CD4-positive, alpha-beta T cell treated with Interleukin-4 for 4 hours (primary cell): Measurements from ENCODE around the gene TSSK2.
A peak's percentile ranks its signal among the peaks of the same experiment; 100 is the strongest.

Source experiments
- DNase-seq: peaks from one replicate; pipeline ENCODE4 v3.0.0-alpha.2; 2020

Gene TSSK2

DNA sequence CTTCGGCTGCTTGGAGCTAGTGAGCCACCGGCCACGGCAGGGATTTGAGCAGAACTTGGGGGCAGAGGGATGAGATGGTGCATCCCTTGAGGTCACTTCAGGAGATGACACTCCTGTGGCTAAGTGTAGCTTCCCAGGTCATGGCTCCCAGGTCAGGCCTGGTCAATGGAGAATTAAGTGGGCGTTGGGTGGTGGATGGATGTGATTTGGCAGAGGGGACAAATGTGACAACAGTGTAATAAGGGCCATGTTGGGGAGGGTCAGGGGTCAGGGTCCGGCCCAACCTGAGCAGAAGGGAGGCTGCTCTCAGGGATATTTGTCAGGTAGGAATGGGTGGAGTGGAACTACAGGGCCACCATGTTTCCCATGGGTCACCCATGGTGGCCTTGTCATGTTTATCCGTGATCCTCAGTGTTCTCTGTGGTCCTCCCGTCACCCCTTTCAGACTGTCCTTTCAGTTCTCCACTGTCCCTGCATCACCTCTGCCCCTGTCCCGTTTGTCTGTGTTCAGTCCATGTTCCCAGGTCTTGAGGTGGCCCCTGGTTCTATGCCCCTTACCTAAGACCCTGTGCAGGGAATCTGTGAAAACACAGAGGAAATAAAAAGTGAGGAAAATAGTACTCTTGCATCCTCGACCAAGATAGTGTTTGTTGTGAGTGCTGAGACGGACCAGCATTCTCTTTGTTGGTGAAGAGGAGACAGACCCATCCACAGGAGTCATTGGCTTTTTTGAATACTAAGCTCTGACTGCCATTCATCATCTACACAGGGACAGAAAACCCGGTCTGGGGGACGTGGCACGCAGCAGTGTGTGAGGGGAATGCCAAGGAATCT lies 41.3 kb downstream of the TSSK2 start:
- no peak for DNase-seq

DNA sequence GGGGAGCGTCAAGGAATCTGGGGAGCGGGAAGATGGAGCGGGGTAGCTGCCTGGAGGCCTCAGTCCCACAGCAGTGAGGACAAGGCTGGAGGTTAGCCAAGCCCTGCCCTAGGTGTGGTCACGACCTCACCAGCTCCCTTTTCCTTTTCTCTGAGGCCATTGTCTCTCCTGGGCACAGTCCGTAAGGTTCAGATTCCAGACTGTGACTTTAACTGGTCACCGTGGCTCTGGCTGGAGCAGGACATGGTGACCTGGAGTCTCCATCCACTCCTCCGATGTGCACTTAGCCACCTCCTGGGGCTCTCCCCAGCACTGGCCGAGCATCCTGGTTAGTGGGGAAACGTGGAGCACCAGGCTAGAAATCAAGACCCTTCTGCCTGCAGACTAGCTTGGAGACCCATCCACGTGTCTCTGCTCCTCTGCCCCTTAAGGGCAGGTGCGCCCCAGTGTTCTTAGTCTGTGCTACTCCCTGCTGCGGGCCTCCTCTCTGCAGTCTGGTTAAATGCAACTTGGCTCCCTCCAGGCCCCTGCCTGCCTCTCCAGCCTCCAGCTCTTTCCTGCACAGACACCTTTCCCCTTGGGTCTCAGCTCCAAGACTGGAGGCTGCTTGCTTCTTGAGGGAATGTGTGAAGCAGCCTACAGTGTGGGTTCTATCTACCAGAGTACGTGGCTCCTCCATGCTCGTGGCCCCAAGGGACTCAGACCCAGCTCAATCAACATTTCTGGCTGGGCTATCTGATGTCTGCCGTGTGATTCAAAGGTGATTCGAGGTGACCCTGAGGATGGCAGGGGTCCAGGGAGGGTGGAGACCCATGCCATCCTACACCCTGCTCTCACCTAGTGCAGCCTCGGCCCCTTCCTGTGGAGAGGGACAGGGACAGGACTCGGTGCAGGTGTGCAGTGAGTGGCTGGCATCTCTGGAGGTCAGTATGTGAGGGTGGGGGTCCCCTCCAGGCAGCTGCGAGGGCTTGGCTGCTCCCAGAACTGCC lies 42.2 kb downstream of the TSSK2 start:
- DNase-seq = no peak

DNA sequence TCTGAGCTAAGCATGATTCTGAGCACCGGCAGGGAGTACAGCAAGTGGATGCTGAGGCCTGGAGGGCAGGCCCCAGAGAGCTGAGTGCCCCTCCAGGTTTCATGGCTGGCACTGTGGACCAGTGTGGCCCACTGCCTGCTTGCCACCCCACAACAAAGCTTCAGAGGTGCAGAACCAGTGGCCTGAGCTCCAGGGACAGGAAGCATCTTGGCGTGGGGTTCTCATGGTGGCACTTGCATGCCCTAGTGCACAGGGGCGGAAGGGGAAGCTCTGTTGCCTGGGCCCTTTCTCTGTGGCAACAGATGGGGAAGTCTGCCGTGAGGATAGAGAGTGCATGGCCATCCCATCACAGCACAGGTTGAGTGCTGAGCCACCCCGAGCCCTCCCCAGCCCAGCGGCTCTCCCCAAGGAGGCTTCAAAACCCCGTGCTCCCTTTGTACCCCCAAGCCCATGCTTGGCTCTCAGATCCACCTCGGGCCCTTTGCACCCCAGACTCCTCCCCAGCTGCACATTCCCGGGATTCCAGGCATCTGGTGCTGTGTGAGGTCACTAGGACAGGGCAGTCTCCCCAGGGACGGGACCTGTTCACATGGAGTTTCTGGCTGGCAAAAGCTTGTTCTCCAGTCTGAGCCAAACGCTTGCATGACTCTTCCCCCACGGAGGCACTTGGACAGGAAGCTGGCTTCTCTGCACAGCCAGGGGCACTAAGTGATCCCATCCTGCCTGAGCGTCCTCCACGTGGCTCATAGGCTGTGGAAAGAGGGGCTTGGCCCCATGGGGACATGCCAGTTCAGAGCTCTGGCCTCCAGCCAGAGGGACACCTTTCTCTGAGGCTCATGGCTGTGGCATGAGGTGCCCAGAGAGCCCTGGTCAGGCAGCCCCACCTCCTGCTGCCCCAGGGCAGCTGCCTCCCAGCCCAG lies 43.3 kb downstream of the TSSK2 start:
- DNase-seq = no peak

DNA sequence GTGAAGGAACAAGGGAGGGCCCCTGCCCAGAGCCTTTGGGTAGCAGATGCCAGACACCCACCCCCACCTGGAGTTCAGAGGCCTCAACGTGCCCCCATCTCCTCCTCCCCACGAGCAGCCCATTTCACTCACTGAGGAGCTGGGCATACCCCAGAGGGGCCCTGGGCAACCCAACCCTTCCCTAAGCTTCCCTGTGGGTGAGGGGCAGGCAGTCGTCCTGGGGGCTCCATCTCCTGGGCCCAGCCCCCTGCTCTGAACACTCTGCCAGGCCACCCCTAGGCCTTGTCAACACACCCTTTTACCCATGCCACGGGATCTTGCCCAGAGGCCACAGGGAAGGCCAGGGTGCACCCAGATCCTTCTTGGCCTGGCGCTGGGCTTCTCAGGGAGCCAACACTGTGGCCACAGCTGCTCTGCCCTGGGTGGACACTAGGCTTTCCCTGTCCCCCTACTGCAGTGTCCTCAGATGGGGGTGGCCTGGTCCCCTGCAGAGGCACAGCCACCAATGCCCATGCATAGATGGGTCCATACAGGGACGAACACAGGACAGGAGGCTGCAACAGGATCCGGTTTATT lies 44.0 kb downstream of the TSSK2 start:
- no peak for DNase-seq

DNA sequence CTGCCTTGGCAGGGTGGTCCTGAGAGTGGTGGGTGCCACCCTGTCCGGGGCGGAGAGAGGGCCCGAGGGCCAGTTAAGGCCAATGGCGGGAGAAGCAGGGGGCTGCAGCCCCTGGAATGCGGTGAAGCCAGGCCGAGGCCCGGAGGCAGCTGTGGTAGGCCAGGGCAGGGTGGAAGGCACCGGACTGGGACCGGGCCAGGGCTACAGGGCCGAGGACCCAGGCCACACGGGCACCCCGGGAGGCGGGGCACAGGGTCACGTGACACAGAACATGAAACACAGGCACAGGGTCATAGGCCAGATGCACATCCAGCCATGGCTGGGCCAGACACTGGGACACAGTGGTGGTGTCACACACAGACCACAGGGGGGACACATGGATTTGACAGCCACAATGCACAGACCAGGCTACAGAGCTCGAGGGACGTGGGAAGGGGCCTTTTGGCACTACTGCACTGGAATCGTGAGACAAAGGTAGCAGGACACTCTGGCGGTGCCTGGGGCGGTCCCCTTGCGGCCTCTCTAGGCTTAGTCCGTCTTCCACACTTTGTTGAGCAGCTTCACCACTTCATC lies 44.6 kb downstream of the TSSK2 start:
- no peak for DNase-seq

DNA sequence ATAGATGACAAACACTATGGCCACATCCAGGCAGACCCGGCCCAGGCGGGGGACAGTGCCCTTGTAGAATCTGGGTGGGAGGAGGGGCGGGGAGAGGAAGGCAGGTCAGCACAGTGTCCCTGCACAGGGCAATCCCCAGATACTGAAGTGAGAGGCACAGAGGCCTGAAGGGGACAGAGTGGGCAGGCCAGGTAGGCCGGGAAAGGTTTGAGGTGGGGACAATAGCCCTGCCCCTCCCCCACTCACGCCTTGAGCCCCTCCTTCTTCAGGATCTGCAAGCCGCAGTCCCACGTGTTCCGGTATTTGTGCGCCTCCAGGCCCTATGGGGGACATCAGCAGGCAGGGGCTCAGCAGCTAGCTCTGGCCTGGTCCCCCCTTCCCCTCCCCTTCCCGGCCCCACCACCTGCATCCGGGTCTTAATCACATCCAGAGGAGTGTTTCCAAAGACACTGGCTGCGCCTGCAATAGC lies 45.1 kb downstream of the TSSK2 start:
- no peak for DNase-seq

DNA sequence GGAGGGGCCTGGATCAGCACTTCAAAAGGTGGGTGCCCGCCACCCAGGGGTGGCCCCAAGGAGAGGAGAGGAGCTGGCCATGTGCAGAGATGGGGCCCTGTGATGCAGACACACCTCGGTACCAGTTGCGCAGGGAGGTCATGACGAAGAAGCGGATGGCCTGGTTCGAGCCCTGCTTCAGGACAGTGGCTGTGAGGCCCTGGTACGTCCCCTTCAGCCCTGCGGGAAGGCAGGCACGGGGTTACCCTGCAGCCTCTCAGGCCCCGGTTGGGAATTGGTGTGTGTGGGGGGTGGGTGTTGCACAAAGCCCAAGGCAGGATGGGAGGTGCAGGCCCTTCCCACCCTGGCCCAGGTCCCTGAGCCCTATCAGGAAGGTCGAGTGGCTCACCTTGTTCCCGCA lies 45.6 kb downstream of the TSSK2 start:
- no peak for DNase-seq

DNA sequence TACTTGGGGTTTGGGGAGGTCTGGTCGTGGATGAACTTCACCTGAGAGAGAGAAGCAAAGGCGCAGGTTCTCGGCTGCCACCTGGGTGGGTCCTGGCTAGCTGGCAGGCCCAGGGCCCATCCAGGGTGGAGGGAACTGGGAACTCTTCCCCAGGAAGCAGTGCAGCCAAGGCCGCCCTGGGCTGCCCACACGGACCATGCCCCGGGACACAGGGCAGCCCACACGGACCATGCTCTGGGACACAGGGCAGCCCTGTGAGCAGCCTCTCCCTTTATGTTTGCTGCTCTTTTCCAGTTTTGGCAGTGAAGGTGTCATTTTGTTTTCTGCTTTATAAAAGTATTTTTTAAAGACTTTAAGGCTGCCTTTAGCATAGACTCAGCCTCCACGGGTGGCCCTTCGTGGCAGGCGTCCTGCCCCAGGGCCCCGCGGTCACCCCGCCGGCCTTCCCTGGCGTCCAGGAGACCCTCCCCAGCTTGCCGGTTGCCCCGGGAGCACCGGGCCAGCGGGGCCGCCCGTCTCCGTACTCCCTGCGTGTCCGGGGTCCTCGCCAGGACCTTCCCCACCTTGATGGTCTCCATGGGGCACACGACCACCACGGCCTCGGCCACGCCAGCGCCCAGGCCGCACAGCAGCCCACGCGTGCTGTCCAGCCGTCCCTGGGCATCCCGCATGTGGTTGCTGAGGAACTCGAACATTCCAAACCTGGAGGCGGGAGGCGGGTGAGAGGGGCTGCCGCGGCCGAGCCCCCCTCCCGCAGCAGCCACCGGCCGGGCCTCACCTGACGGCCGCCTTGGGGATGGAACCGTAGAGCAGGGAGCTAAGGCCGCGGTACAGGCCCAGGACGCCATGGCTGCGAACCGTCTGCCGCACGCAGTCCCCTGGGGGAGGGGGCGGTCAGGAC lies 46.3 kb downstream of the TSSK2 start:
- no peak for DNase-seq

DNA sequence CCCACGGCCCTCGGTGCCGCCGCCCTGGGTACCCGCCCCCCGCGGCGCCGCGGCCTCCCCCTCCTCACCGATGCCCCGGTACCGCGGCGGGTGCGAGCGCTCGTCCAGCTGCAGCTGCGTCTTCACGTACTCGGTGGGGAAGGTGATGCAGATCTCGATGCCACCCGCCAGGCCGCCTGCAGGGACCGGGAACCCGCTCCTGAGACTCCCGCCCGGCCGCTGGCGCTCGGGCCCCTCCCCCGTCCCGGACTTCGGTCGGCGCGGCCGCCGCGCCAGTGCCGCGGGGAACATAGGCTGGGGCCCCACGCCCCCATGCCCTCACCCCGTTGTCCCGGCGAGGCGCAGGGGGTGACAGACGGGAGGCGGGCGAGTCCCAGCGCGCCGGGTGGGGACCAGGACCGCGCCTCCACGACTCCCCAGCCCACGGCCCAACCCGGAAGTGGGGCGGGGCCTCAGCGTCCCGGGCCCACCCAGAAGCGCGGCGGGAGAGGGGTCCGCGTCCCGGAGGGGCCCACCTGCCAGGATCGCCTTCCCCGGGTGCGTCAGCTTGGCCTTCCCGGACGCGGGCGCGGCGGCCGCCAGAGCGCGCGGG lies 47.1 kb downstream of the TSSK2 start:
- peak; percentile 32 for DNase-seq

DNA sequence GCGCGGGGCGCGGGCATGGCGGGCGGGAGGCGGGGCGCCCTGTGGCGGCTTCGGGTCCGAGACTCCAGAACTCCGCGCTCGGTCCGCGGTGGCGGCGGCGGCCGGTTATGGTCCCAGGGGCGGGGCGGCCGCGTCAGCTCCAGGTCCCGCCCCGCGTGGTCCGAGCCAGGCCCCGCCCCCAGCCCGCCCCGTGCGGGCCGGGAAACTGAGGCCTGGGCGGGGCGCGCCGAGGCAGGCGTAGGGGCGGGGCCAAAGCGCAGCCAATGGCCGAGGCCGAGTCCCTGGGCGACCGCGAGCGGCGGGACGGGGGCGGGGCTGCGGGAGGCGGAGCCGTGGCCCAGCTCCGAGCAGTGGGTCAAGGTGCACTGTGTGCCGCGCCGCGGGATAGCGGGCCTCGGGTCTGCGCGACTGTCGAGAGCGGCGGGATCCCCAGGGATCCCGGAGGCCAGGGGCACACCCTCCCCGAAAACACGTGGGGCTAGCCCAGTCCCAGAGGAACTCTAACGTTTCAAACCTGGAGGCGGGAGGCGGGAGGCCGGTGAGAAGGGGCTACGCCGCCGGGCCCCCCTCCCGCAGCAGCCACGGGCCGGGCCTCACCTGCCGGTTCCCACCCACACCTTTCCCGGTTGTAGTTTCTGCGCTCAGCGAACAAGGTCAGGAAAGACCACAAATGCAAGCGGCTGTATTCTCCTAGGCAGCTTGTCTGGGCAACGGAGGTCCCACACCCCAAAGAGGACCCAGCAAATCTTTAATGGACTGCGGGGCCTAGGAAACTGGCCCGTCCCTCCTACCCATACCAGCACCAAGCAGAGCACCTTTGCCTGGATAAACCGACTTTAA lies 47.8 kb downstream of the TSSK2 start, which contains the start of gene SLC25A1:
Gene SLC25A1, minus strand, starts transcription at position 80 of the 840 bp plus-strand sequence. Its CDS starts 63 bp downstream, at position 17.
- peak; percentile 77 for DNase-seq

DNA sequence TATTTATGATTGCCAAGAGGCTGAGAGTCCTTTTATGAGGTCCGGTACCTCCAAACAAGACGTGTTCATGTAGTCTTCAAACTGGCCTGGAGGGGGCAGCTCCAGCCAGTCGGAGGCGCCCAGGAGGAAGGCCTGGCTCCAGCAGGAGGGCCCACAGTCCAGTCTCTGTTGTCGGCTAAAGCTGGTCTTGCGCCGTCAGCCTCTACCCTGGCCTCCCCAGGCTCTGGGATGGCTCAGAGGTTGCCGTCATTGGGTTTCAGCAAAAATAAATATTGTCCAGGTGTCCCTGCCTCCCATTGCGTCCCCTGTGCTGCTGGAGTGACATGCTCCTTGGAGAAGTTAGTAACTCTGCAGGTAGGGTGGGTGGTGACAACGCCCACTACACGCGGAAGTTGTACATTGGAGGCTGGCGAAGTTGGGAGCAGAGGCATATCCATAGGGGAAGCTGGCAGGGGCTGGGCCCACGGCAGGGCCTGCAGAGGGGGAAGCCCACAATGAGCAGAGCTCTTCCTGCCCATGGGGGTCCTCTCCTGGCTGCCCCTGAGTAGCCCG lies 48.5 kb downstream of the TSSK2 start:
- DNase-seq = peak; percentile 55

DNA sequence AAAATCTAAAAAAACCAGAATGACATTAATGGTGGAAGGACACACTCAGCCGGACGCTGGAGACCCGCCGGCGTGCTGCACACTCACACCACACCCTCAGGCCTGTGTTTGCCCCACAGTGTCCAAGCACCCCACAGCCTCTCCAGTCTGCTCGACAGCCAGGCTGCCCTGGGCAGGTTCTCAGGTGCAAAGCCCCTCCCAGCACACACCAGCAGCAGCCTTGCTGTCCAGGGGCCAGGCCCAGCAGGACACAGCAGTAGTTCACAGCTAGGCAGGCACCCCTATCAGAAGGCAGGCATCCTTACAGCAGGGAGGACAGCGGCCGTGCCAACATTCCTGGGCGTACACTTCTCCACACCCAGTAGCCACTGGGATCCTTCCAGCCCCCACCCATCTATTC lies 49.1 kb downstream of the TSSK2 start:
- DNase-seq = no peak

DNA sequence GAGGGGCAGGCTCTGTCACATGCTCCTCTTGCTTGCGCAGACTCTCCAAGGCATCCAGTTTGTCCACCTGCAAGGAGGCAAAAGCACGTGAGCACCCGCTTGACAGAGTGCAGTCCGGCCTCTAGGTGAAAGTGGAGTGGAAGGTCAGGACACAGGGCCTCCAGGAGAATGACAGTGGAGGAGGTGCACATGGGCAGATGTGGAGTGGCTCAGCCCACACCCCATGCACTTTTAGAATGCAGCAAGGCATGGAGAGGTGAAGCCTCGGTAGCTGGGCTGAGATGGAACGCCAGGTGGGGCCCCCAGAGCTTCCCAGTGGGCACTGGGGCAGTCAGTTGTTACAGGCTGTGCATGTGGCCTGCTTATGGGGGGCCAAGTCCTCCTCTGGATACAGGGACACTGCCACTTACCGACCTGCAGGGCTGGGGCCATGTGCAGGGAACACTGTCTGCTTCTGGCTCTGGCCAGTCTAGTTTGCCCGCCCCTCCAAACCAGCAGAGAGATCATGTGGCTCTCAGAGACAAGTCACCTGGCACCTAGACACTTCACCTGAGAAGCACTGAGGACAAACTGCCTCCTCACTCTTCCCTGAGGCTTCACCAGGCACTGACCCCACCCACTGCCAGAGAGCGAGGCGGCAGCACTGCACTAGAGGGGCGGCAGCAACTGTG lies 49.8 kb downstream of the TSSK2 start:
- DNase-seq = no peak

DNA sequence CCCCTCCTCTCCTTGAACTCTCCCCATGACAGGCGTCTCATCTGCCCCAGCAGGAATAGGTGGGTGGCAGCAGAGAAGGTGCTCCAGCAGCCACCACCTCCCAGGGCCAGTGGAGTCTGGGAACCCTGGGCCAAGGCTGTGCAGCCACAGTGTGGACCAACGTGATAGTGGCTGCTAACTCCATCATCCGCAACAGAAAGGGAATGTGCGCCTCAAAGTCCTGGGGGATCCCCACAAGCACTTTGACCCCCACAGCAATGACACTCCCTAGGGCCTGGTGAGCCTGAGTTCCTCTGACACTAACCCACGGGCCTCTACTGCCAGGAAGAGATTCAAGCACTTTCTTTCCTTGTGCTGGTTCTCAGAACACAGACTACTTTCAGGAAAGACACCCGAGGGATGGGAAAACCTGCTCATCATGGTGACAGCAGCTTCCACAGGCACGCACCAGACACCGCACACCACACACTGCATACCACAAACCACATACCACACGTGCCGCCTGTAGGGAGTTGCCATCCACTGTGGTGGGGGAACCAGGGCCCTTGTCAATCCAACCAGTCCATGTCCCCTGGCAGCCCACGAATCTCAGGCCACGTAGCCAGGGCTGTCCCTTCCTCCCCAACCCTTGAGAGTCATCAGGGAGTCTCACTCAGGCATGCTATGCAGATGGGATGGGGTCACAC lies 50.8 kb downstream of the TSSK2 start:
- DNase-seq = no peak
